AG04450 (cell line): ENCODE results near the gene IGFL1. TPM values are rescaled to one million over a fixed set of nuclear protein-coding genes. Genes with fewer than 3 reads are reported as not detected.

Experiments used
- CTCF ChIA-PET: fragments of 300-600, 350-600 bp; formaldehyde crosslinking; extraction: SDS; loops from one replicate; lab custom pipeline; 2022; ENCODE audit warnings: antibody characterized with exemption, inconsistent platforms; lab: Charles Lee
- POLR2A ChIA-PET: fragments of 350-600 bp; formaldehyde crosslinking; extraction: SDS; loops from one replicate; lab custom pipeline; 2021; ENCODE audit warnings: antibody characterized with exemption, inconsistent platforms; lab: Yijun Ruan, JAX
- DNase-seq: peaks from one replicate; pipeline ENCODE4 v3.0.0-alpha.2; 2011; ENCODE audit warnings: low read depth, low spot score
- H3K27ac ChIP-seq: one replicate; pipeline ENCODE4 v1.5.1; 2012; ENCODE audit warnings: low read depth, low read length, control low read depth
- H3K27me3 ChIP-seq: one replicate; pipeline ENCODE4 v1.6.0; 2012; ENCODE audit warnings: low read length; ENCODE audit not compliant: control insufficient read depth, insufficient read depth
- H3K4me3 ChIP-seq: 2 replicates; pipeline ENCODE4 v1.5.1; 2011; ENCODE audit warnings: mild to moderate bottlenecking, low read depth, low read length, control low read depth
- H3K9me3 ChIP-seq: 2 replicates; pipeline ENCODE4 v1.5.1; 2012; ENCODE audit warnings: low read length; ENCODE audit not compliant: control insufficient read depth, insufficient read depth
- polyA plus RNA-seq: library from polyadenylated mRNA; depleted of rRNA; stranded (reverse); fragments of >200 nt; gene quantifications from 2 replicates; pipeline ENCODE4 v1.2.3, GENCODE V29; 2011
- TF ChIP-seq, protein P1 (sequence below): IDR thresholded peaks from 2 replicates; pipeline ENCODE4 v1.5.1; 2011; ENCODE audit warnings: low read depth, low read length, control low read depth, inconsistent platforms

The IGFL1 gene
- polyA plus RNA-seq, 1 experiment, result not detected

DNA sequence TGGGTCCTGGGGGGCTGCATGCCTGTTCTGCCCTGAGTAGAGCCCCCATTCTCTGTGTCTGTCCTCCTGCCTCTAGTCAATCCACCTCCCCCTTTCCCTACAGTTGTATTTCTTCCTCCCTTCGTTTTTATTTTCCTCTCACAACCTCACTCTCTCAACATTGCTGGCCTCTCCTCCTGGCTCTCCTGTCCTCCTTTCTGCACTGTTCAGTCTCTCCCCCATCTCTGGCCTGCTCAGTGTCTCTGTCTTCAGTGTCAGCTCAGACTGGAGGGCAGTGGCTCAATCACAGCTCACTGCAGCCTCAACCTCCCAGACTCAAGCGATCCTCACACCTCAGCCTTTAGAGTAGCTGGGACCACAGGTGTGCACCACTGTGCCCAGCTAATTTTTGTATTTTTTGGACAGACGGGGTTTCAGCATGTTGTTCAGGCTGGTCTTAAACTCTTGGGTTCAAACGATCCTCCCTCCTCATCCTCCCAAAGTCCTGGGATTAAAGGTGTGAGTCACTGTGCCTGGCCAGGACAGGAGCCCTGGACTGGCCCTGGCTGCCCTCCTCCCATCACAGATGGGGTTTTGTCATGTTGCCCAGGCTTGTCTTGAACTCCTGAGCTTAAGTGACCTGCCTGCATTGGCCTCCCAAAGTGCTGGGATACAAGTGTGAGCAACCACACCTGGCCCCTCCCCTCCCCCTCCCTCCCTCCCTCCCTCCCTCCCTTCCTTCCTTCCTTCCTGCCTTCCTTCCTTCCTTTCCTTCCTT lies 32.0 kb upstream of the IGFL1 start:
- H3K27me3 ChIP-seq, result peaks cover 39% of the 10 kb centered on the region
- H3K4me3 ChIP-seq, result no peak overlapping the region
- H3K27ac ChIP-seq, result no peak overlapping the region
- TF ChIP-seq, protein P1, sequence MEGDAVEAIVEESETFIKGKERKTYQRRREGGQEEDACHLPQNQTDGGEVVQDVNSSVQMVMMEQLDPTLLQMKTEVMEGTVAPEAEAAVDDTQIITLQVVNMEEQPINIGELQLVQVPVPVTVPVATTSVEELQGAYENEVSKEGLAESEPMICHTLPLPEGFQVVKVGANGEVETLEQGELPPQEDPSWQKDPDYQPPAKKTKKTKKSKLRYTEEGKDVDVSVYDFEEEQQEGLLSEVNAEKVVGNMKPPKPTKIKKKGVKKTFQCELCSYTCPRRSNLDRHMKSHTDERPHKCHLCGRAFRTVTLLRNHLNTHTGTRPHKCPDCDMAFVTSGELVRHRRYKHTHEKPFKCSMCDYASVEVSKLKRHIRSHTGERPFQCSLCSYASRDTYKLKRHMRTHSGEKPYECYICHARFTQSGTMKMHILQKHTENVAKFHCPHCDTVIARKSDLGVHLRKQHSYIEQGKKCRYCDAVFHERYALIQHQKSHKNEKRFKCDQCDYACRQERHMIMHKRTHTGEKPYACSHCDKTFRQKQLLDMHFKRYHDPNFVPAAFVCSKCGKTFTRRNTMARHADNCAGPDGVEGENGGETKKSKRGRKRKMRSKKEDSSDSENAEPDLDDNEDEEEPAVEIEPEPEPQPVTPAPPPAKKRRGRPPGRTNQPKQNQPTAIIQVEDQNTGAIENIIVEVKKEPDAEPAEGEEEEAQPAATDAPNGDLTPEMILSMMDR, result no peak
- ChIA-PET CTCF (no interaction called here), POLR2A (no interaction called here)
- DNase-seq, result no peak
- no peaks in the 10 kb centered on the region for H3K9me3 ChIP-seq

DNA sequence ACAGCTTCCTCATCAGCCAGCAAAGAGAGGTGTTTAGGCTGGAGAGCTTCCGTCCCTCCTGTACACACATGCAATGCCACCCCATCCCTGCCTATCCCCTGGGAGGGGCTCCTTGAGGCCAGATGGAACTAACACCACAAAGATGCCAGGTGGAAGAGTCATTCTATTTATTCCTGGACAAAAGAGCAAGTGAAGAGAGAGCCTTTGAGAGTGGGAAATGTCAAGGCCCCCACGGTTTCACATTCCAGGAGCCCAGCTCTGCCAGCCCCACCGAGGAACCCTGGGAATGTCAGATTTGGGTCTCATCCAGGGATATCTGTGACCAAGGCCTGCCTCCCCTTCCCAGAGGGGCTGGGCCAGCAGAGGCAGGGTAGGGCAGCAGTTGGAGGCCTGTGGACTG lies 30.8 kb upstream of the IGFL1 start:
- Histone ChIP-seq H3K9me3 (no peaks in the 10 kb centered on the region), H3K4me3 (no peak overlapping the region), H3K27me3 (peaks cover 39% of the 10 kb centered on the region), H3K27ac (no peak overlapping the region)
- DNase-seq, result no peak
- POLR2A ChIA-PET, result no interaction called here
- CTCF ChIA-PET, result no interaction called here
- TF ChIP-seq, protein P1, result no peak

DNA sequence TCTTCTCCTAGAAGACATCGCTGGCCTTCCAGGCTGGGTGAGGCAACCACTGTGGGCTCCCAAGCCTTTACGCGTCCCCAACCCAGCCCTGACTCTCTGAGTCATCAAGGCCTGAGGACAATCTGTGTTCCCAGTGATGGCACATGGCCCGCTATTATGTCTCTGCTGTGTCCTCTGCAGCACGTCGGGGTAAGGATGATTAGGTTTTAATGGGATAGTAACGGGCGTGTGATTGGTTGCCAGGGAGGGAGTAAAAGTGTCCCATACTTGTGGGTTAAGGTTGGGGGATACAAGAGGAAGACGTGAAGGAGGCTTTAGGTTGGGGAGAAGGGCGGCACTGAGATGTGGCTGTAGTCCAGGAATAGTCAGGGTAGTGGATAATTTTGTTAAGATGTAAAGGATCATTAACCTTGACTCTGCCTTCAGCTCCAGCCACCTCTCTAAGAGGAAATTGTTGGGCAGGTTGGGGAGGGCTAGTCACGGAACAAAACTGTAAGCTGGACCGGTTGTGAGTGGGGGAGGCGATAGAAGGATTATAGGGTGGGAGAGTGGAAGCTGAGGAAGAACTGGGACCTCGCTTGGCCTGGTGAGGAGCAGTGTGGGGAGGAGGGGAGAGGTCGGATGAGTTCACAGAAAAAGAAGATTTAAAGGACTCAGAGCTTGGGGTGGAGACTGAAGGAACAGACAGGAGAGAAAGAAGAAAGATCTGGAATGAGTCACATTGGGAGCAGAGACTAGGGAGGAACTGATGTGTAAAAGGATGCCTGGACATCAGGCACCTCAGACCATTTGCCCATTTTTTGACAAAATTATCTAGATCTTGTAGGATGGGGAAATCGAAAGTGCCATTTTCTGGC lies 27.9 kb upstream of the IGFL1 start:
- Histone ChIP-seq H3K27me3 (peaks cover 29% of the 10 kb centered on the region), H3K9me3 (peaks cover 3% of the 10 kb centered on the region; the same call in 1 of the 2 replicates), H3K4me3 (no peak overlapping the region), H3K27ac (no peak overlapping the region)
- POLR2A ChIA-PET, result no interaction called here
- TF ChIP-seq, protein P1, result no peak
- no peak for DNase-seq
- CTCF ChIA-PET, result no interaction called here

DNA sequence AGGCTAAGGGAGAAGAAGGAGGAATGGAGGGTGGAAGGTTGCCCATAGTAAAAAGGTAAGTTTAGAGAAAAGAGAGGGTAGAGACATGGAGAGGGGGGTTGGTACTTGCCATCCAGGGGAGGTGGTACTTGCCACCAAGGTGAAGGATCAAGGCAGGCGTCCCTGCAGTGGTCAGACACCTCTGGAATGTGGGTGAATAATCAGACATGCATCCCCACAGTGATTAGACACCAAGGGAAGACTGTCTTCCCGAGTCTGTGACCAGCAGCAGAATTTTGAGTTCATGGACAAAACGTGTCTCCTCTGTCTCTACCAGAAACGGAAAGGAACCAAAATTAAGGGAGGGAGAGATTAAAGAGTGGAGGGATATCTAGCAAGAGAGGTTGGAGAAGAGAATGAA lies 27.1 kb upstream of the IGFL1 start:
- H3K27ac ChIP-seq, result no peak overlapping the region
- ChIA-PET CTCF (no interaction called here), POLR2A (no interaction called here)
- DNase-seq, result no peak
- H3K4me3 ChIP-seq, result no peak overlapping the region
- TF ChIP-seq, protein P1, result no peak
- peaks cover 3% of the 10 kb centered on the region; the same call in 1 of the 2 replicates for H3K9me3 ChIP-seq
- peaks cover 25% of the 10 kb centered on the region for H3K27me3 ChIP-seq
